Measurements from ENCODE around the gene AWAT2. TPM values are rescaled to one million over a fixed set of nuclear protein-coding genes. Genes with fewer than 3 reads are reported as not detected.

AWAT2 gene
- total and polyA plus RNA-seq, 9 donors, result 0.10 TPM; not detected in 8

- Histone ChIP-seq H3K36me3 (no peaks in the 10 kb centered on the region), H3K9me3 (no peaks in the 10 kb centered on the region), H3K27ac (no peak overlapping the region), H3K4me3 (no peak overlapping the region), H3K27me3 (no peaks in the 10 kb centered on the region), H3K4me1 (ENCODE audit: insufficient read depth) (no peaks in the 10 kb centered on the region)
- intact Hi-C loops (cut with DNase I), result no loop called here
- no peak for TF ChIP-seq POLR2A (IDR thresholded peaks at IDR 0.05)
- no peak for TF ChIP-seq CTCF (IDR thresholded peaks at IDR 0.05)
- no peak for TF ChIP-seq EP300 (IDR thresholded peaks at IDR 0.05)
- no peak for DNase-seq
- 78 to 83% (median 81%) methylated on average over 2 of the region's 2 CpGs for WGBS, 3 donors
These were observed 10.0 kb downstream of the AWAT2 start for GRCh38 chrX:70039758-70040157.

GRCh38 chrX:70038951-70039350 is 10.8 kb downstream of the AWAT2 start:
- Histone ChIP-seq H3K27ac (no peak overlapping the region), H3K36me3 (no peaks in the 10 kb centered on the region), H3K4me3 (no peak overlapping the region), H3K27me3 (no peaks in the 10 kb centered on the region), H3K9me3 (no peaks in the 10 kb centered on the region), H3K4me1 (ENCODE audit: insufficient read depth) (no peaks in the 10 kb centered on the region)
- intact Hi-C loops (cut with DNase I), result no loop called here
- DNase-seq, result no peak
- 69 to 71% (median 71%) methylated on average over 1 of the region's 1 CpG for WGBS, 3 donors
- TF ChIP-seq CTCF (IDR thresholded peaks at IDR 0.05), result no peak
- TF ChIP-seq EP300 (IDR thresholded peaks at IDR 0.05), result no peak
- no peak for TF ChIP-seq POLR2A (IDR thresholded peaks at IDR 0.05)

GRCh38 chrX:70038515-70038914 is 11.2 kb downstream of the AWAT2 start:
- DNase-seq, result no peak
- no peaks in the 10 kb centered on the region for H3K36me3 ChIP-seq
- 86 to 92% (median 90%) methylated on average over 2 of the region's 2 CpGs for WGBS, 3 donors
- no peaks in the 10 kb centered on the region for H3K4me1 ChIP-seq (ENCODE audit: insufficient read depth)
- no peak overlapping the region for H3K27ac ChIP-seq
- H3K27me3 ChIP-seq, result no peaks in the 10 kb centered on the region
- intact Hi-C loops (cut with DNase I), result no loop called here
- TF ChIP-seq POLR2A (IDR thresholded peaks at IDR 0.05) (no peak), CTCF (IDR thresholded peaks at IDR 0.05) (no peak), EP300 (IDR thresholded peaks at IDR 0.05) (no peak)
- H3K9me3 ChIP-seq, result no peaks in the 10 kb centered on the region
- no peak overlapping the region for H3K4me3 ChIP-seq

GRCh38 chrX:70034646-70035045 is 15.1 kb downstream of the AWAT2 start:
- intact Hi-C loops (cut with DNase I), result no loop called here

More at GRCh38 chrX:70034646-70035045, 15.1 kb downstream of the AWAT2 start:
- no peaks in the 10 kb centered on the region for H3K27me3 ChIP-seq
- DNase-seq, result no peak
- H3K27ac ChIP-seq, result no peak overlapping the region
- 66 to 72% (median 70%) methylated on average over 4 of the region's 4 CpGs for WGBS, 3 donors
- no peaks in the 10 kb centered on the region for H3K9me3 ChIP-seq
- no peaks in the 10 kb centered on the region for H3K4me1 ChIP-seq (ENCODE audit: insufficient read depth)
- no peak overlapping the region for H3K4me3 ChIP-seq
- no peak for TF ChIP-seq CTCF (IDR thresholded peaks at IDR 0.05)
- TF ChIP-seq POLR2A (IDR thresholded peaks at IDR 0.05), result no peak
- no peak for TF ChIP-seq EP300 (IDR thresholded peaks at IDR 0.05)
- H3K36me3 ChIP-seq, result no peaks in the 10 kb centered on the region

Data from ovary (tissue), 9 donors.